GM23338 (cell line): ENCODE measurements around the gene REL. TPM values are rescaled to one million over a fixed set of nuclear protein-coding genes. Genes with fewer than 3 reads are reported as not detected.

Source experiments
- ATAC-seq: fragments of 200-7000 bp; cut with Tn5 transposase; 3 replicates; pipeline ENCODE4 v1.9.1; 2020
- DNase-seq: peaks from one replicate; pipeline ENCODE4 v3.0.0-alpha.2; 2015; ENCODE audit warnings: low spot score
- H2AFZ ChIP-seq: fragments of 200-600 bp; sonication (generic); 2 replicates; pipeline ENCODE4 v1.8.0; 2016; ENCODE audit warnings: antibody characterized with exemption, mild to moderate bottlenecking, moderate library complexity
- H3F3A ChIP-seq: fragments of 200-600 bp; sonication (generic); replicated peaks from 2 replicates; pipeline ENCODE4 v1.8.0; 2017; ENCODE audit warnings: antibody characterized with exemption, mixed run types, low read depth
- H3K27ac ChIP-seq: fragments of 200-600 bp; sonication (generic); 2 replicates; pipeline ENCODE4 v1.6.1; 2016; ENCODE audit warnings: low read depth
- H3K27me3 ChIP-seq: fragments of 200-600 bp; sonication (generic); 2 replicates; pipeline ENCODE4 v1.8.0; 2016; ENCODE audit warnings: mild to moderate bottlenecking, mixed run types, moderate library complexity; ENCODE audit not compliant: insufficient read depth
- H3K36me3 ChIP-seq: fragments of 200-600 bp; sonication (generic); 2 replicates; pipeline ENCODE4 v1.8.0; 2016; ENCODE audit warnings: mild to moderate bottlenecking; ENCODE audit not compliant: insufficient read depth
- H3K4me1 ChIP-seq: fragments of 200-600 bp; sonication (generic); 2 replicates; pipeline ENCODE4 v1.8.0; 2016; ENCODE audit warnings: mild to moderate bottlenecking, moderate library complexity; ENCODE audit not compliant: insufficient read depth
- H3K4me2 ChIP-seq: fragments of 200-600 bp; sonication (generic); 2 replicates; pipeline ENCODE4 v1.7.1; 2017; ENCODE audit warnings: mixed run types
- H3K4me3 ChIP-seq: fragments of 200-600 bp; sonication (generic); 2 replicates; pipeline ENCODE4 v1.6.1; 2016; ENCODE audit warnings: mixed run types
- H3K79me2 ChIP-seq: fragments of 200-600 bp; sonication (generic); replicated peaks from 2 replicates; pipeline ENCODE4 v1.8.0; 2017; ENCODE audit warnings: mild to moderate bottlenecking; ENCODE audit not compliant: insufficient read depth
- H3K9me2 ChIP-seq: fragments of 200-600 bp; sonication (generic); 2 replicates; pipeline ENCODE4 v1.8.0; 2017; ENCODE audit not compliant: insufficient read depth
- H4K20me1 ChIP-seq: fragments of 200-600 bp; sonication (generic); replicated peaks from 2 replicates; pipeline ENCODE4 v1.8.0; 2017; ENCODE audit warnings: mild to moderate bottlenecking; ENCODE audit not compliant: insufficient read depth
- H3K27ac Mint-ChIP-seq: 2 replicates; pipeline ENCODE4 v1.8.0; 2020; ENCODE audit warnings: inconsistent platforms, mild to moderate bottlenecking, moderate library complexity, mixed read lengths
- H3K27me3 Mint-ChIP-seq: 3 replicates; pipeline ENCODE4 v1.8.0; 2022; ENCODE audit warnings: low read depth, mild to moderate bottlenecking, moderate library complexity, mixed read lengths, inconsistent platforms; ENCODE audit not compliant: insufficient read depth, poor library complexity
- H3K36me3 Mint-ChIP-seq: 3 replicates; pipeline ENCODE4 v1.8.0; 2021; ENCODE audit warnings: low read depth, mild to moderate bottlenecking, inconsistent platforms, moderate library complexity, mixed read lengths
- H3K4me1 Mint-ChIP-seq: 3 replicates; pipeline ENCODE4 v1.8.0; 2020; ENCODE audit warnings: mild to moderate bottlenecking, inconsistent platforms, mixed read lengths
- H3K4me3 Mint-ChIP-seq: 3 replicates; pipeline ENCODE4 v1.8.0; 2021; ENCODE audit warnings: moderate library complexity, mild to moderate bottlenecking, inconsistent platforms, mixed read lengths
- H3K9me3 Mint-ChIP-seq: 3 replicates; pipeline ENCODE4 v1.8.0; 2020; ENCODE audit warnings: moderate library complexity, mild to moderate bottlenecking, inconsistent platforms, mixed read lengths
- CREB1 ChIP-seq: fragments of 250-450 bp; sonication (Bioruptor Pico); IDR thresholded peaks from 2 replicates; pipeline ENCODE4 v1.5.0; 2020; ENCODE audit warnings: low read depth, mild to moderate bottlenecking, moderate library complexity
- CTCF ChIP-seq, 2 experiments: fragments of 200-600 bp in 1 of 2; sonication (generic) in 1 of 2; conservative IDR thresholded peaks; 2 replicates each; pipeline versions ENCODE4 v1.5.1 to v1.6.1; 2016 to 2017; ENCODE audit warnings: antibody characterized with exemption in 2 of 2, low read depth in 2 of 2, mild to moderate bottlenecking in 2 of 2, moderate library complexity in 1 of 2
- ETS1 ChIP-seq: IDR thresholded peaks from 2 replicates; pipeline ENCODE4 v1.6.1; 2016; ENCODE audit warnings: antibody characterized with exemption
- EZH2phosphoT487 ChIP-seq: fragments of 200-600 bp; sonication (generic); IDR thresholded peaks from one replicate; pipeline ENCODE4 v1.8.1; 2018; ENCODE audit warnings: antibody characterized with exemption; ENCODE audit not compliant: unreplicated experiment
- JUNB ChIP-seq: IDR thresholded peaks from one replicate; pipeline ENCODE4 v1.6.1; 2016; ENCODE audit warnings: antibody characterized with exemption; ENCODE audit not compliant: unreplicated experiment
- NANOG ChIP-seq: IDR thresholded peaks from 2 replicates; pipeline ENCODE4 v1.6.1; 2016; ENCODE audit warnings: antibody characterized with exemption, borderline replicate concordance
- POLR2AphosphoS5 ChIP-seq: IDR thresholded peaks from 2 replicates; pipeline ENCODE4 v1.6.1; 2016; ENCODE audit warnings: antibody characterized with exemption, low read depth
- REST ChIP-seq: IDR thresholded peaks from one replicate; pipeline ENCODE4 v1.6.1; 2018; ENCODE audit warnings: antibody characterized with exemption; ENCODE audit not compliant: unreplicated experiment
- STAT1 ChIP-seq: IDR thresholded peaks from one replicate; pipeline ENCODE4 v1.6.1; 2016; ENCODE audit warnings: antibody characterized with exemption; ENCODE audit not compliant: unreplicated experiment
- ZNF114 ChIP-seq: fragments of 250-450 bp; sonication (Bioruptor Pico); IDR thresholded peaks from 2 replicates; pipeline ENCODE4 v1.5.0; 2020; ENCODE audit warnings: mild to moderate bottlenecking, moderate library complexity
- ZNF331 ChIP-seq: fragments of 250-450 bp; sonication (Bioruptor Pico); IDR thresholded peaks from 2 replicates; pipeline ENCODE4 v1.5.0; 2020; ENCODE audit warnings: low read depth, mild to moderate bottlenecking, moderate library complexity
- polyA plus RNA-seq: library from polyadenylated mRNA; unstranded; fragments of >200 nt; fragmentation: Nextera tagmentation; extraction: Ambion mirVana; gene quantifications from 2 replicates; pipeline ENCODE4 v1.2.1, GENCODE V29; 2016
- total RNA-seq: library from RNA; depleted of rRNA; stranded (reverse); fragments of >200 nt; shearing (Covaris generic); gene quantifications from 2 replicates; pipeline ENCODE4 v1.2.3, GENCODE V29; 2014

The REL gene
- total and polyA plus RNA-seq, 2 experiments from 2014 or later = 4.1 to 8.0 TPM

- TF ChIP-seq ETS1 (no peak), CTCF (conservative IDR thresholded peaks at IDR 0.05; ENCODE audit: low read depth in 2 of 2) (no peak), JUNB (no peak), STAT1 (no peak), NANOG (no peak), CREB1 (CRISPR knock-in tag) (no peak), ZNF114 (no peak)
Observed at GRCh38 chr2:60843006-60843405, 38.4 kb upstream of the REL start (continued).

GRCh38 chr2:60844105-60844504 lies 37.3 kb upstream of the REL start:
- Histone ChIP-seq H3K36me3 (no peaks in the 10 kb centered on the region), H2AFZ (no peak overlapping the region), H3K9me2 (no peaks in the 10 kb centered on the region), H3K79me2 (no peaks in the 10 kb centered on the region), H4K20me1 (no peaks in the 10 kb centered on the region; the same call in 1 of the 2 replicates), H3K4me1 (0 out of 2 replicates have a peak, but pooled peaks cover 7% of the 10 kb centered on the region), H3F3A (no peaks in the 10 kb centered on the region), H3K4me2 (no peak overlapping the region), H3K4me3 (no peak overlapping the region), H3K27ac (no peak overlapping the region), H3K27me3 (peaks cover 28% of the 10 kb centered on the region)
- Mint-ChIP-seq H3K27ac (no peak overlapping the region), H3K9me3 (no peaks in the 10 kb centered on the region), H3K27me3 (peaks cover 20% of the 10 kb centered on the region), H3K4me1 (peaks cover 5% of the 10 kb centered on the region), H3K4me3 (no peak overlapping the region), H3K36me3 (no peaks in the 10 kb centered on the region)
- ATAC-seq = no peak
- DNase-seq = no peak
- TF ChIP-seq CREB1 (CRISPR knock-in tag) (no peak), CTCF (conservative IDR thresholded peaks at IDR 0.05; ENCODE audit: low read depth in 2 of 2) (no peak), POLR2AphosphoS5 (no peak), EZH2phosphoT487 (no peak), JUNB (no peak), ZNF331 (no peak), NANOG (no peak), ZNF114 (no peak), REST (no peak)
